A673 (cell line): Measurements from ENCODE around the gene SVBP. TPM values are rescaled to one million over a fixed set of nuclear protein-coding genes. Genes with fewer than 3 reads are reported as not detected.

Experiments
- BruUV-seq: library from RNA; stranded (reverse); fragments of 400-500 nt; replicated peaks from 2 replicates; lab custom pipeline; 2021; lab: Mats Ljungman, UMichigan
- CTCF ChIA-PET: fragments of 300-600 bp; sonication (Branson Sonifier 250); formaldehyde crosslinking; loops from one replicate; lab custom pipeline; 2022; ENCODE audit warnings: antibody characterized with exemption; lab: Charles Lee
- POLR2A ChIA-PET: fragments of 300-600 bp; sonication (Branson Sonifier 250); formaldehyde crosslinking; loops from one replicate; lab custom pipeline; 2022; ENCODE audit warnings: antibody characterized with exemption; ENCODE audit not compliant: low non-redundant PET; lab: Charles Lee
- DNase-seq: peaks from one replicate; pipeline ENCODE4 v3.0.0-alpha.2; 2015; ENCODE audit warnings: low spot score
- H3K27ac ChIP-seq: fragments of 200-600 bp; sonication (generic); 2 replicates; pipeline ENCODE4 v1.5.1; 2016; ENCODE audit warnings: mixed run types, low read depth, mild to moderate bottlenecking, mixed read lengths, antibody characterized with exemption, low read length; ENCODE audit not compliant: poor library complexity, severe bottlenecking
- H3K27me3 ChIP-seq: fragments of 200-600 bp; sonication (generic); replicated peaks from 2 replicates; pipeline ENCODE4 v1.6.1; 2017; ENCODE audit warnings: mixed run types, low read depth, mild to moderate bottlenecking, mixed read lengths, antibody characterized with exemption, low read length; ENCODE audit not compliant: insufficient read depth, poor library complexity
- H3K36me3 ChIP-seq: fragments of 200-600 bp; sonication (generic); 2 replicates; pipeline ENCODE4 v1.6.1; 2016; ENCODE audit warnings: mixed run types, mild to moderate bottlenecking, mixed read lengths, antibody characterized with exemption, low read length; ENCODE audit not compliant: insufficient read depth, poor library complexity, severe bottlenecking
- H3K4me1 ChIP-seq: fragments of 200-600 bp; sonication (generic); 2 replicates; pipeline ENCODE4 v1.6.1; 2017; ENCODE audit warnings: mixed run types, mild to moderate bottlenecking, mixed read lengths, antibody characterized with exemption, low read length; ENCODE audit not compliant: insufficient read depth, poor library complexity, severe bottlenecking
- H3K4me3 ChIP-seq: fragments of 200-600 bp; sonication (generic); 2 replicates; pipeline ENCODE4 v1.5.1; 2016; ENCODE audit warnings: low read depth, mixed run types, mild to moderate bottlenecking, mixed read lengths, low read length; ENCODE audit not compliant: poor library complexity, severe bottlenecking
- H3K9me3 ChIP-seq: fragments of 200-600 bp; sonication (generic); 2 replicates; pipeline ENCODE4 v1.6.1; 2016; ENCODE audit warnings: mixed run types, low read depth, mild to moderate bottlenecking, mixed read lengths, antibody characterized with exemption, low read length; ENCODE audit not compliant: poor library complexity, severe bottlenecking
- EZH2 ChIP-seq: fragments of 200-600 bp; sonication (generic); IDR thresholded peaks from 2 replicates; pipeline ENCODE4 v1.6.1; 2017; ENCODE audit warnings: borderline replicate concordance, low read depth, mild to moderate bottlenecking, mixed read lengths, antibody characterized with exemption, low read length; ENCODE audit not compliant: poor library complexity, severe bottlenecking
- intact Hi-C: fragments of 100-400 bp; cut with micrococcal nuclease; formaldehyde crosslinking; loops from one replicate; pipeline ENCODE4 v1.10.0; 2022; ENCODE audit not compliant: unreplicated experiment
- total RNA-seq: library from RNA; stranded (reverse); gene quantifications from 2 replicates; pipeline ENCODE4 v1.2.3, GENCODE V29; 2021
- TF ChIP-seq, protein P1 (sequence below): fragments of 300-800, 200-600 bp; sonication (generic); conservative IDR thresholded peaks from 2 replicates; pipeline ENCODE4 v1.5.1; 2017; ENCODE audit warnings: low read depth, mild to moderate bottlenecking, antibody characterized with exemption, low read length, moderate library complexity, mixed read lengths

The SVBP gene
- total RNA-seq, 1 experiment from 2014 or later, result 50.8 TPM

DNA sequence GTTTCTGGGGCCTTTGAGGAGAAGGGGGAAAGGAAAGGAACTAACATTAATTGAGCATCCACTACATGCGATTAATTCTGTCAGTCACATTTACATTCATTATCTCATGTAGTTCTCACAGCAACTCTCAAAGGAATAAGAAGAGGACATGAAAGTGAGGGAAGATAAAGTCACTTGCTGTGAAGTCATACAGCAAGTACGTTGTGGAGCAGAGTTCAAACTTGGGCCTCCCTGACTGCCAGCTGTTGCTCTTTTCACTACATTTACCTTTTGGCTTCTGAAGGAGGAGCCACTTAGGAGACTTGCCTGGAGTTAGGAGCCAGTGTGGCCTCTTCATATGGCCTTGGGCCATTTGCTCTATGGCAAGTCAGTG is 35.4 kb upstream of the SVBP start:
- BruUV-seq, result no TSS peak
- no peak overlapping the region for H3K27ac ChIP-seq
- H3K9me3 ChIP-seq, result peaks cover 10% of the 10 kb centered on the region
- intact Hi-C loops, result no loop called here
- TF ChIP-seq, protein P1, sequence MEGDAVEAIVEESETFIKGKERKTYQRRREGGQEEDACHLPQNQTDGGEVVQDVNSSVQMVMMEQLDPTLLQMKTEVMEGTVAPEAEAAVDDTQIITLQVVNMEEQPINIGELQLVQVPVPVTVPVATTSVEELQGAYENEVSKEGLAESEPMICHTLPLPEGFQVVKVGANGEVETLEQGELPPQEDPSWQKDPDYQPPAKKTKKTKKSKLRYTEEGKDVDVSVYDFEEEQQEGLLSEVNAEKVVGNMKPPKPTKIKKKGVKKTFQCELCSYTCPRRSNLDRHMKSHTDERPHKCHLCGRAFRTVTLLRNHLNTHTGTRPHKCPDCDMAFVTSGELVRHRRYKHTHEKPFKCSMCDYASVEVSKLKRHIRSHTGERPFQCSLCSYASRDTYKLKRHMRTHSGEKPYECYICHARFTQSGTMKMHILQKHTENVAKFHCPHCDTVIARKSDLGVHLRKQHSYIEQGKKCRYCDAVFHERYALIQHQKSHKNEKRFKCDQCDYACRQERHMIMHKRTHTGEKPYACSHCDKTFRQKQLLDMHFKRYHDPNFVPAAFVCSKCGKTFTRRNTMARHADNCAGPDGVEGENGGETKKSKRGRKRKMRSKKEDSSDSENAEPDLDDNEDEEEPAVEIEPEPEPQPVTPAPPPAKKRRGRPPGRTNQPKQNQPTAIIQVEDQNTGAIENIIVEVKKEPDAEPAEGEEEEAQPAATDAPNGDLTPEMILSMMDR, result no peak
- no peak for TF ChIP-seq EZH2
- ChIA-PET CTCF (no interaction called here), POLR2A (no interaction called here)
- H3K27me3 ChIP-seq, result no peaks in the 10 kb centered on the region
- peaks cover 33% of the 10 kb centered on the region for H3K36me3 ChIP-seq
- no peak overlapping the region for H3K4me3 ChIP-seq
- no peak for DNase-seq
- H3K4me1 ChIP-seq, result peaks cover 10% of the 10 kb centered on the region

DNA sequence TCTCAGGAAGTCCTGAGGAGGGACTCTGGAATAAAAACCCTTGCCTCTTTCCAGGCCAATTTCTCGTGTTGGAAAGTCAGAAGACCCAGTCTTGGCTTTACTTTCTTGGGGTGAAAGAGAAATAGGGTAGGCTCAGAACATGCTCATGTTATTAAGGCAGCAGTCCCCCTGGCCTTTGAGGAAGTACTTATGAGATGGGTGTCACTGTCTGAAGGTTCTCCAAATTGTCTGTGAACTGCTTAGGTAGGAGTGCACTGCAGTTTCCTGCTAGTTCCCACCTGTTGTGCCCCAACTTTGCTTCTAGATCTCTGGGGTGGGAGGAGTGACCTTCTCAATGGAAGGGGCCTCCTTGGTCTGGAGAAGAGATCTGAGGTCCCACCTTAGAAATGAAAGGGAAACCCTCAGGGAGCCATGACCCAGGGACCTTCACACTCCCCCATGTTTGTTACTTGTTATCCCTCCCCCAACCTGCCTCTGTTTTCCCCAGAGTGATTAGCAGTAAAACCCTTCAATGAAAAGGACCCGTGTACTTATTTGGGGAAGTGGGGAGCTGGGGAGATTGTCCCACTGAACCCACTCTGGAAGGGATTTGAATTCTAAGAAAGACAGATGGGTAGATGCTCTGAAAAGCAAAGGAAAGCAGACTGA is 34.9 kb upstream of the SVBP start:
- no peaks in the 10 kb centered on the region for H3K27me3 ChIP-seq
- DNase-seq, result no peak
- H3K4me1 ChIP-seq, result peaks cover 13% of the 10 kb centered on the region
- no TSS peak for BruUV-seq
- ChIA-PET CTCF (no interaction called here), POLR2A (no interaction called here)
- H3K36me3 ChIP-seq, result peaks cover 33% of the 10 kb centered on the region
- H3K27ac ChIP-seq, result no peak overlapping the region
- intact Hi-C loops, result no loop called here
- H3K4me3 ChIP-seq, result no peak overlapping the region
- H3K9me3 ChIP-seq, result peaks cover 10% of the 10 kb centered on the region
- TF ChIP-seq, protein P1, result no peak
- no peak for TF ChIP-seq EZH2

DNA sequence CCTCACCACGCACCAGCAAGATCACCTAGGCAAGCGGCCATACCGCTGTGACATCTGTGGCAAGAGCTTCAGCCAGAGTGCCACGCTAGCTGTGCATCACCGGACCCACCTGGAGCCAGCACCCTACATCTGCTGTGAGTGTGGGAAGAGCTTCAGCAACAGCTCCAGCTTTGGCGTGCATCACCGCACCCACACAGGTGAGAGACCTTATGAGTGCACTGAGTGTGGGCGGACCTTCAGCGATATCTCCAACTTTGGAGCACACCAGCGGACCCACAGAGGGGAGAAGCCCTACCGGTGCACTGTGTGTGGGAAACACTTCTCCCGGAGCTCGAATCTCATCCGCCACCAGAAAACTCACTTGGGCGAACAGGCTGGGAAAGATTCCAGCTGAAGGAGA is 34.2 kb upstream of the SVBP start:
- intact Hi-C loops, result no loop called here
- Histone ChIP-seq H3K4me3 (no peak overlapping the region), H3K4me1 (peaks cover 13% of the 10 kb centered on the region), H3K36me3 (peaks cover 33% of the 10 kb centered on the region), H3K9me3 (peaks cover 10% of the 10 kb centered on the region), H3K27ac (no peak overlapping the region), H3K27me3 (no peaks in the 10 kb centered on the region)
- POLR2A ChIA-PET, result interaction anchor here (0.6 kb wide), 1 partner anchor 66 kb away, joined by 3 read pairs; the partner anchor contains the start of gene TMEM269
- TF ChIP-seq, protein P1, result no peak
- no peak for TF ChIP-seq EZH2
- no peak for DNase-seq
- no TSS peak for BruUV-seq
- CTCF ChIA-PET, result no interaction called here
